Upper lobe of left lung (tissue), 6 donors: Measurements from ENCODE around the gene JMJD8. TPM values are rescaled to one million over a fixed set of nuclear protein-coding genes. Genes with fewer than 3 reads are reported as not detected.
"Not testable (repeated sequence)": the region's sequence is repeated elsewhere in the genome, so short reads cannot be mapped to it uniquely, and the experiment has no call there.

Experiments
- ATAC-seq, 2 donors: fragments of 200-7000 bp; cut with Tn5 transposase; one replicate each; pipeline ENCODE4 v1.9.1; 2022; ENCODE audit warnings: mild to moderate bottlenecking in 2 of 2, moderate library complexity in 2 of 2; ENCODE audit not compliant: low FRiP score in 2 of 2
- DNase-seq, 2 donors: peaks; one replicate each; pipeline ENCODE4 v3.0.0-alpha.2; 2019 to 2020
- H3K27ac ChIP-seq, 4 donors: fragments of 200-600 bp; sonication (generic); one replicate each; pipeline ENCODE4 v1.5.1; 2016 to 2019
- H3K27me3 ChIP-seq, 4 donors: fragments of 200-600 bp; sonication (generic); one replicate each; pipeline ENCODE4 v1.5.1; 2017 to 2019
- H3K36me3 ChIP-seq, 4 donors: fragments of 200-600 bp; sonication (generic); one replicate each; pipeline ENCODE4 v1.5.1; 2016 to 2019
- H3K4me1 ChIP-seq, 4 donors: fragments of 200-600 bp; sonication (generic); one replicate each; pipeline ENCODE4 v1.5.1; 2018 to 2019
- H3K4me3 ChIP-seq, 4 donors: fragments of 200-600 bp; sonication (generic); one replicate each; pipeline ENCODE4 v1.5.1; 2017 to 2019; ENCODE audit warnings: mild to moderate bottlenecking in 2 of 4, moderate library complexity in 1 of 4
- H3K9me3 ChIP-seq, 4 donors: fragments of 200-600 bp; sonication (generic); one replicate each; pipeline ENCODE4 v1.5.1; 2018 to 2019
- CTCF ChIP-seq, 6 experiments: fragments of 450-650 bp in 4 of 6; fragments of 200-600 bp in 2 of 6; sonication (generic) in 2 of 6; IDR thresholded peaks; one replicate each; pipeline ENCODE4 v1.5.1; 2016 to 2019; ENCODE audit warnings: antibody characterized with exemption in 6 of 6
- EP300 ChIP-seq, 4 donors: sonication (generic); formaldehyde crosslinking; IDR thresholded peaks; one replicate each; pipeline ENCODE4 v1.5.1; 2017; ENCODE audit warnings: antibody characterized with exemption in 4 of 4, control low read depth in 2 of 4
- POLR2A ChIP-seq, 4 donors: fragments of 450-650 bp; IDR thresholded peaks; one replicate each; pipeline ENCODE4 v1.5.1; 2016 to 2017; ENCODE audit warnings: antibody characterized with exemption in 4 of 4, mild to moderate bottlenecking in 2 of 4
- POLR2AphosphoS5 ChIP-seq, 2 donors: sonication (generic); formaldehyde crosslinking; IDR thresholded peaks; one replicate each; pipeline ENCODE4 v1.5.1; 2017; ENCODE audit warnings: antibody characterized with exemption in 2 of 2
- WGBS, 2 donors: methylation state at CpG; one replicate each; pipeline ENCODE4 v1.1.5; 2017 to 2018; 5-methylcytosine and 5-hydroxymethylcytosine counted together
- total RNA-seq, 6 donors: library from RNA; depleted of rRNA in 4 of 6; stranded (reverse); fragments of >200 nt in 4 of 6; gene quantifications; one replicate each; pipeline versions ENCODE4 v1.1.0 to v1.2.1, GENCODE V29; 2016 to 2021
- donor health status: DM: no; HTN: no; CAD: no; lungs with moderate emphysema.
- donor health status: DM: no; HTN: yes; CAD: no; lungs with severe emphysema.

JMJD8 gene
- total RNA-seq, 6 donors from 2014 or later, result 60.0 to 109 (median 65.5) TPM

GRCh38 chr16:694187-694862 is 10.2 kb upstream of the JMJD8 start:
- peak in 1 of 2 donors; percentile 81 for DNase-seq
- WGBS, 2 donors, result 6% methylated on average over 33 of the region's 64 CpGs; no CpG with 5 or more reads in 1 of the 2 donors
- peak overlapping the region in 3 of 4 donors; percentile 27 to 47 (median 47) for H3K4me3 ChIP-seq
- no peaks in the 10 kb centered on the region for H3K9me3 ChIP-seq
- peaks cover 0 to 41% (median 25%) of the 10 kb centered on the region in 4 donors for H3K27me3 ChIP-seq
- peak overlapping the region in 1 of 4 donors; percentile 30 for H3K27ac ChIP-seq
- H3K36me3 ChIP-seq, result no peaks in the 10 kb centered on the region
- peaks cover 27 to 42% (median 38%) of the 10 kb centered on the region in 4 donors for H3K4me1 ChIP-seq
- TF ChIP-seq POLR2AphosphoS5 (IDR thresholded peaks at IDR 0.05) (no peak), CTCF (IDR thresholded peaks at IDR 0.05) (no peak), EP300 (IDR thresholded peaks at IDR 0.05) (no peak), POLR2A (IDR thresholded peaks at IDR 0.05) (no peak)
- ATAC-seq, result no peak

- Histone ChIP-seq H3K4me1 (peaks cover 33 to 48% (median 44%) of the 10 kb centered on the region in 4 donors), H3K27me3 (peaks cover 0 to 41% (median 25%) of the 10 kb centered on the region in 4 donors), H3K9me3 (no peaks in the 10 kb centered on the region), H3K27ac (no peak overlapping the region), H3K36me3 (no peaks in the 10 kb centered on the region), H3K4me3 (peak overlapping the region in 1 of 4 donors; percentile 47)
- no peak for ATAC-seq
- no peak for TF ChIP-seq POLR2AphosphoS5 (IDR thresholded peaks at IDR 0.05)
- no peak for TF ChIP-seq CTCF (IDR thresholded peaks at IDR 0.05)
- TF ChIP-seq EP300 (IDR thresholded peaks at IDR 0.05), result no peak
- no peak for TF ChIP-seq POLR2A (IDR thresholded peaks at IDR 0.05)
- DNase-seq, result peak in 1 of 2 donors; percentile 76
- 9 to 24% methylated on average over 10 to 25 of the region's 37 CpGs for WGBS, 2 donors
These were observed 9.6 kb upstream of the JMJD8 start for GRCh38 chr16:693766-694165.

GRCh38 chr16:693364-693763 is 9.2 kb upstream of the JMJD8 start:
- ATAC-seq (no peak), DNase-seq (peak in 1 of 2 donors; percentile 77)
- no peak overlapping the region for H3K4me3 ChIP-seq
- no peak overlapping the region for H3K27ac ChIP-seq
- no peak for TF ChIP-seq POLR2A (IDR thresholded peaks at IDR 0.05)
- TF ChIP-seq EP300 (IDR thresholded peaks at IDR 0.05), result no peak
- no peak for TF ChIP-seq CTCF (IDR thresholded peaks at IDR 0.05)
- TF ChIP-seq POLR2AphosphoS5 (IDR thresholded peaks at IDR 0.05), result no peak
- no peaks in the 10 kb centered on the region for H3K36me3 ChIP-seq
- peaks cover 36 to 52% (median 47%) of the 10 kb centered on the region in 4 donors for H3K4me1 ChIP-seq
- WGBS, 2 donors, result 37 to 47% methylated on average over 12 to 22 of the region's 22 CpGs
- no peaks in the 10 kb centered on the region for H3K9me3 ChIP-seq
- peaks cover 0 to 41% (median 25%) of the 10 kb centered on the region in 4 donors for H3K27me3 ChIP-seq

DNA sequence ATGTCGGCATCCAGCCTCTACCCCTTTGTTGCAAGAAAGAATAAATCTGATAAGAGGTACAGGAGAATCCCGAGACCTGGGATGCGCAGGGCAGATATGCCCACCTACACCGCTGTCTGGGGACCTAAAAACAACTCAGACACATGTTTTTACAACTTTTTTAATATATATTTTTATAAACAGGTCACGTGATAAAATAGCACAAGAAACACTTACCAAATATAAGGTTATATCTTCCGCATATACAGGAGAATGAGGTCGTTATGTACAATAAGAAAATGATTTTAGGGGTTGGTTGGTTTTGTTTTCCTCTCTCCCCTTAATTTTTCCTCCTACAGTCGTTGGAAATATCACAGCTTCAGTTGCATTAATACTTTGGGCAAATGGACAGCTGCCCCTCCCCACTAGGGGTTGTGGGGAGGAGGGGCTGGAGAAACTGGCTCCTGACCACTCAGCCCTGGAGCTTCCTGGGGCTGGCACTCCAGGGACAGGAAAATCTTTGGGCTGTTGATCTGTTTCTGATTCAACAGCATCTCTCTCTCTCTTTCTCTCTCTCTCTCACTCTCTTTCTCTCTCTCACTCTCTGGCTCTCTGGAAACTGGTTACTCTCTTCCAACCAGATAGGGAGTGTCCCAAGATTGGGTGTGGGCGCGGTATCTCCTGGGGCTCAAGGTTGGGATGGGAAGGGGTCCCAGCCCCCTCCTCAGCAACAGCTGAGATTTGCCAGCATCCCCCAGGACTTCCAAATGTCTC is 8.4 kb upstream of the JMJD8 start:
- ATAC-seq (no peak), DNase-seq (no peak)
- H3K9me3 ChIP-seq, result no peaks in the 10 kb centered on the region
- no peak overlapping the region for H3K27ac ChIP-seq
- peaks cover 0 to 41% (median 25%) of the 10 kb centered on the region in 4 donors for H3K27me3 ChIP-seq
- H3K4me3 ChIP-seq, result no peak overlapping the region
- 66 to 67% methylated on average over 10 of the region's 10 CpGs for WGBS, 2 donors
- H3K4me1 ChIP-seq, result peaks cover 36 to 54% (median 48%) of the 10 kb centered on the region in 4 donors
- TF ChIP-seq POLR2A (IDR thresholded peaks at IDR 0.05), result no peak
- no peak for TF ChIP-seq EP300 (IDR thresholded peaks at IDR 0.05)
- no peak for TF ChIP-seq CTCF (IDR thresholded peaks at IDR 0.05)
- TF ChIP-seq POLR2AphosphoS5 (IDR thresholded peaks at IDR 0.05), result no peak
- H3K36me3 ChIP-seq, result peaks cover 0 to under 1% (median 0%) of the 10 kb centered on the region in 4 donors

GRCh38 chr16:691242-691641 is 7.1 kb upstream of the JMJD8 start:
- H3K27me3 ChIP-seq, result peaks cover 0 to 35% (median 25%) of the 10 kb centered on the region in 4 donors
- H3K4me1 ChIP-seq, result peaks cover 36 to 56% (median 47%) of the 10 kb centered on the region in 4 donors
- H3K9me3 ChIP-seq, H3K27ac ChIP-seq, ATAC-seq, H3K4me3 ChIP-seq, DNase-seq: not testable (repeated sequence)
- peaks cover 0 to 14% (median 5%) of the 10 kb centered on the region in 4 donors for H3K36me3 ChIP-seq
- WGBS, 2 donors, result 77 to 81% methylated on average over 16 of the region's 16 CpGs
